Parathyroid adenoma (tissue), 2 donors: Measurements from ENCODE around the gene ATF3.

Source experiments
- H2AFZ ChIP-seq: fragments of 300-600 bp; sonication (generic); one replicate; pipeline ENCODE4 v1.7.0; 2017; ENCODE audit warnings: antibody characterized with exemption, mild to moderate bottlenecking
- H3K27ac ChIP-seq: fragments of 300-600 bp; sonication (generic); one replicate; pipeline ENCODE4 v1.7.0; 2017
- H3K27me3 ChIP-seq: fragments of 300-600 bp; sonication (generic); one replicate; pipeline ENCODE4 v1.7.0; 2017; ENCODE audit warnings: low read length; ENCODE audit not compliant: control insufficient read depth, insufficient read depth
- H3K36me3 ChIP-seq: fragments of 300-600 bp; sonication (generic); one replicate; pipeline ENCODE4 v1.7.0; 2017; ENCODE audit warnings: low read length; ENCODE audit not compliant: control insufficient read depth, insufficient read depth
- H3K4me1 ChIP-seq: fragments of 300-600 bp; sonication (generic); one replicate; pipeline ENCODE4 v1.7.0; 2017; ENCODE audit warnings: control low read depth
- H3K4me2 ChIP-seq: fragments of 300-600 bp; sonication (generic); one replicate; pipeline ENCODE4 v1.7.0; 2017; ENCODE audit warnings: low read length
- H3K4me3 ChIP-seq: fragments of 300-600 bp; sonication (generic); one replicate; pipeline ENCODE4 v1.7.0; 2017; ENCODE audit warnings: low read depth, low read length
- H3K79me2 ChIP-seq: fragments of 300-600 bp; sonication (generic); one replicate; pipeline ENCODE4 v1.7.0; 2017; ENCODE audit warnings: control low read depth
- H3K9ac ChIP-seq: fragments of 300-600 bp; sonication (generic); one replicate; pipeline ENCODE4 v1.7.0; 2017; ENCODE audit warnings: mild to moderate bottlenecking
- H3K9me3 ChIP-seq: fragments of 300-600 bp; sonication (generic); one replicate; pipeline ENCODE4 v1.7.0; 2017; ENCODE audit warnings: low read length; ENCODE audit not compliant: control insufficient read depth
- CTCF ChIP-seq: fragments of 300-600 bp; sonication (generic); IDR thresholded peaks from one replicate; pipeline ENCODE4 v1.7.0; 2017; ENCODE audit warnings: antibody characterized with exemption, mild to moderate bottlenecking
- donor health status: primary hyperparathyroidism.

The ATF3 gene

GRCh38 chr1:212640223-212640878 is 31.8 kb downstream of the ATF3 start:
- Histone ChIP-seq H3K27ac (no peak overlapping the region), H3K4me2 (no peak overlapping the region), H3K36me3 (no peaks in the 10 kb centered on the region), H3K79me2 (no peaks in the 10 kb centered on the region), H3K4me1 (no peaks in the 10 kb centered on the region), H2AFZ (no peak overlapping the region), H3K9ac (no peak overlapping the region), H3K9me3 (no peaks in the 10 kb centered on the region), H3K4me3 (no peak overlapping the region), H3K27me3 (no peaks in the 10 kb centered on the region)
- TF ChIP-seq CTCF: no peak

GRCh38 chr1:212641956-212642355 is 33.4 kb downstream of the ATF3 start:
- H3K9ac ChIP-seq: no peak overlapping the region
- H3K79me2 ChIP-seq: no peaks in the 10 kb centered on the region
- no peak overlapping the region for H3K4me2 ChIP-seq
- no peaks in the 10 kb centered on the region for H3K4me1 ChIP-seq
- no peak for TF ChIP-seq CTCF
- H3K27me3 ChIP-seq: no peaks in the 10 kb centered on the region
- no peaks in the 10 kb centered on the region for H3K36me3 ChIP-seq
- H3K4me3 ChIP-seq: no peak overlapping the region
- H2AFZ ChIP-seq: no peak overlapping the region
- H3K27ac ChIP-seq: no peak overlapping the region
- H3K9me3 ChIP-seq: no peaks in the 10 kb centered on the region

GRCh38 chr1:212643877-212644276 is 35.3 kb downstream of the ATF3 start:
- no peak overlapping the region for H3K27ac ChIP-seq

GRCh38 chr1:212644866-212645545 is 36.4 kb downstream of the ATF3 start:
- Histone ChIP-seq H3K4me1 (no peaks in the 10 kb centered on the region), H3K27ac (no peak overlapping the region), H2AFZ (no peak overlapping the region), H3K9ac (no peak overlapping the region), H3K79me2 (no peaks in the 10 kb centered on the region), H3K4me2 (no peak overlapping the region), H3K4me3 (no peak overlapping the region), H3K9me3 (no peaks in the 10 kb centered on the region), H3K36me3 (no peaks in the 10 kb centered on the region), H3K27me3 (no peaks in the 10 kb centered on the region)
- no peak for TF ChIP-seq CTCF

More at GRCh38 chr1:212643877-212644276, 35.3 kb downstream of the ATF3 start:
- no peak for TF ChIP-seq CTCF
- H3K4me3 ChIP-seq: no peak overlapping the region
- H3K9ac ChIP-seq: no peak overlapping the region
- no peaks in the 10 kb centered on the region for H3K9me3 ChIP-seq
- no peak overlapping the region for H3K4me2 ChIP-seq
- no peaks in the 10 kb centered on the region for H3K4me1 ChIP-seq
- no peaks in the 10 kb centered on the region for H3K79me2 ChIP-seq
- no peaks in the 10 kb centered on the region for H3K36me3 ChIP-seq
- no peak overlapping the region for H2AFZ ChIP-seq
- H3K27me3 ChIP-seq: no peaks in the 10 kb centered on the region
